ENCODE measurements around the gene SRPRB. TPM values are rescaled to one million over a fixed set of nuclear protein-coding genes. Genes with fewer than 3 reads are reported as not detected.

SRPRB gene
- polyA plus RNA-seq, 2 donors: 23.0 to 32.6 TPM

GRCh38 chr3:133833267-133833666, 27.7 kb downstream of the SRPRB start:
- Histone ChIP-seq H3K27ac (ENCODE audit: low read depth in 2 of 2, low read length in 1 of 2) (no peak overlapping the region), H3K36me3 (ENCODE audit: control insufficient read depth in 2 of 2, insufficient read depth in 2 of 2, low read length in 1 of 2) (no peaks in the 10 kb centered on the region), H3K4me3 (ENCODE audit: low read depth in 1 of 2, low read length in 2 of 2) (no peak overlapping the region), H3K27me3 (ENCODE audit: control insufficient read depth in 1 of 2, insufficient read depth in 2 of 2, low read length in 2 of 2) (no peaks in the 10 kb centered on the region), H3K9me3 (ENCODE audit: control insufficient read depth in 2 of 2, insufficient read depth in 1 of 2, low read depth in 1 of 2, low read length in 1 of 2) (no peaks in the 10 kb centered on the region), H3K4me1 (ENCODE audit: control insufficient read depth in 2 of 2, insufficient read depth in 2 of 2, low read length in 1 of 2) (no peaks in the 10 kb centered on the region)
- 88 to 89% methylated on average over 5 of the region's 5 CpGs for WGBS, 2 donors

- Histone ChIP-seq H3K4me1 (ENCODE audit: control insufficient read depth in 2 of 2, insufficient read depth in 2 of 2, low read length in 1 of 2) (no peaks in the 10 kb centered on the region), H3K9me3 (ENCODE audit: control insufficient read depth in 2 of 2, insufficient read depth in 1 of 2, low read depth in 1 of 2, low read length in 1 of 2) (no peaks in the 10 kb centered on the region), H3K27ac (ENCODE audit: low read depth in 2 of 2, low read length in 1 of 2) (no peak overlapping the region), H3K4me3 (ENCODE audit: low read depth in 1 of 2, low read length in 2 of 2) (no peak overlapping the region), H3K36me3 (ENCODE audit: control insufficient read depth in 2 of 2, insufficient read depth in 2 of 2, low read length in 1 of 2) (no peaks in the 10 kb centered on the region), H3K27me3 (ENCODE audit: control insufficient read depth in 1 of 2, insufficient read depth in 2 of 2, low read length in 2 of 2) (no peaks in the 10 kb centered on the region)
- 88 to 89% methylated on average over 13 of the region's 13 CpGs for WGBS, 2 donors
These were observed 28.4 kb downstream of the SRPRB start for GRCh38 chr3:133833880-133834620.

GRCh38 chr3:133834621-133835417, 29.2 kb downstream of the SRPRB start:
- no peaks in the 10 kb centered on the region for H3K9me3 ChIP-seq (ENCODE audit: control insufficient read depth in 2 of 2, insufficient read depth in 1 of 2, low read depth in 1 of 2, low read length in 1 of 2)
- no peak overlapping the region for H3K4me3 ChIP-seq (ENCODE audit: low read depth in 1 of 2, low read length in 2 of 2)
- 94 to 95% methylated on average over 14 of the region's 14 CpGs for WGBS, 2 donors
- H3K4me1 ChIP-seq (ENCODE audit: control insufficient read depth in 2 of 2, insufficient read depth in 2 of 2, low read length in 1 of 2): no peaks in the 10 kb centered on the region
- H3K27ac ChIP-seq (ENCODE audit: low read depth in 2 of 2, low read length in 1 of 2): no peak overlapping the region
- H3K36me3 ChIP-seq (ENCODE audit: control insufficient read depth in 2 of 2, insufficient read depth in 2 of 2, low read length in 1 of 2): no peaks in the 10 kb centered on the region
- H3K27me3 ChIP-seq (ENCODE audit: control insufficient read depth in 1 of 2, insufficient read depth in 2 of 2, low read length in 2 of 2): no peaks in the 10 kb centered on the region

GRCh38 chr3:133835418-133835743, 29.8 kb downstream of the SRPRB start:
- Histone ChIP-seq H3K36me3 (ENCODE audit: control insufficient read depth in 2 of 2, insufficient read depth in 2 of 2, low read length in 1 of 2) (no peaks in the 10 kb centered on the region), H3K27me3 (ENCODE audit: control insufficient read depth in 1 of 2, insufficient read depth in 2 of 2, low read length in 2 of 2) (no peaks in the 10 kb centered on the region), H3K4me1 (ENCODE audit: control insufficient read depth in 2 of 2, insufficient read depth in 2 of 2, low read length in 1 of 2) (no peaks in the 10 kb centered on the region), H3K27ac (ENCODE audit: low read depth in 2 of 2, low read length in 1 of 2) (no peak overlapping the region), H3K4me3 (ENCODE audit: low read depth in 1 of 2, low read length in 2 of 2) (no peak overlapping the region), H3K9me3 (ENCODE audit: control insufficient read depth in 2 of 2, insufficient read depth in 1 of 2, low read depth in 1 of 2, low read length in 1 of 2) (no peaks in the 10 kb centered on the region)
- WGBS, 2 donors: 83 to 90% methylated on average over 3 of the region's 3 CpGs

- Histone ChIP-seq H3K27ac (ENCODE audit: low read depth in 2 of 2, low read length in 1 of 2) (no peak overlapping the region), H3K9me3 (ENCODE audit: control insufficient read depth in 2 of 2, insufficient read depth in 1 of 2, low read depth in 1 of 2, low read length in 1 of 2) (no peaks in the 10 kb centered on the region), H3K4me3 (ENCODE audit: low read depth in 1 of 2, low read length in 2 of 2) (no peak overlapping the region), H3K4me1 (ENCODE audit: control insufficient read depth in 2 of 2, insufficient read depth in 2 of 2, low read length in 1 of 2) (no peaks in the 10 kb centered on the region), H3K36me3 (ENCODE audit: control insufficient read depth in 2 of 2, insufficient read depth in 2 of 2, low read length in 1 of 2) (no peaks in the 10 kb centered on the region), H3K27me3 (ENCODE audit: control insufficient read depth in 1 of 2, insufficient read depth in 2 of 2, low read length in 2 of 2) (no peaks in the 10 kb centered on the region)
- WGBS, 2 donors: 81 to 82% methylated on average over 4 of the region's 4 CpGs
These were observed 30.3 kb downstream of the SRPRB start for GRCh38 chr3:133835961-133836360.

GRCh38 chr3:133836497-133837158, 31.0 kb downstream of the SRPRB start:
- Histone ChIP-seq H3K9me3 (ENCODE audit: control insufficient read depth in 2 of 2, insufficient read depth in 1 of 2, low read depth in 1 of 2, low read length in 1 of 2) (no peaks in the 10 kb centered on the region), H3K36me3 (ENCODE audit: control insufficient read depth in 2 of 2, insufficient read depth in 2 of 2, low read length in 1 of 2) (no peaks in the 10 kb centered on the region), H3K4me1 (ENCODE audit: control insufficient read depth in 2 of 2, insufficient read depth in 2 of 2, low read length in 1 of 2) (no peaks in the 10 kb centered on the region), H3K4me3 (ENCODE audit: low read depth in 1 of 2, low read length in 2 of 2) (no peak overlapping the region), H3K27ac (ENCODE audit: low read depth in 2 of 2, low read length in 1 of 2) (no peak overlapping the region), H3K27me3 (ENCODE audit: control insufficient read depth in 1 of 2, insufficient read depth in 2 of 2, low read length in 2 of 2) (no peaks in the 10 kb centered on the region)
- 78 to 80% methylated on average over 6 of the region's 6 CpGs for WGBS, 2 donors

GRCh38 chr3:133837487-133838295, 32.1 kb downstream of the SRPRB start:
- Histone ChIP-seq H3K4me1 (ENCODE audit: control insufficient read depth in 2 of 2, insufficient read depth in 2 of 2, low read length in 1 of 2) (no peaks in the 10 kb centered on the region), H3K27me3 (ENCODE audit: control insufficient read depth in 1 of 2, insufficient read depth in 2 of 2, low read length in 2 of 2) (no peaks in the 10 kb centered on the region), H3K9me3 (ENCODE audit: control insufficient read depth in 2 of 2, insufficient read depth in 1 of 2, low read depth in 1 of 2, low read length in 1 of 2) (no peaks in the 10 kb centered on the region), H3K27ac (ENCODE audit: low read depth in 2 of 2, low read length in 1 of 2) (no peak overlapping the region), H3K4me3 (ENCODE audit: low read depth in 1 of 2, low read length in 2 of 2) (no peak overlapping the region), H3K36me3 (ENCODE audit: control insufficient read depth in 2 of 2, insufficient read depth in 2 of 2, low read length in 1 of 2) (no peaks in the 10 kb centered on the region)
- 94% methylated on average over 22 of the region's 22 CpGs for WGBS, 2 donors

- no peaks in the 10 kb centered on the region for H3K27me3 ChIP-seq (ENCODE audit: control insufficient read depth in 1 of 2, insufficient read depth in 2 of 2, low read length in 2 of 2)
- H3K4me3 ChIP-seq (ENCODE audit: low read depth in 1 of 2, low read length in 2 of 2): no peak overlapping the region
- no peak overlapping the region for H3K27ac ChIP-seq (ENCODE audit: low read depth in 2 of 2, low read length in 1 of 2)
- no peaks in the 10 kb centered on the region for H3K36me3 ChIP-seq (ENCODE audit: control insufficient read depth in 2 of 2, insufficient read depth in 2 of 2, low read length in 1 of 2)
- H3K9me3 ChIP-seq (ENCODE audit: control insufficient read depth in 2 of 2, insufficient read depth in 1 of 2, low read depth in 1 of 2, low read length in 1 of 2): no peaks in the 10 kb centered on the region
- 84 to 95% methylated on average over 4 of the region's 4 CpGs for WGBS, 2 donors
- no peaks in the 10 kb centered on the region for H3K4me1 ChIP-seq (ENCODE audit: control insufficient read depth in 2 of 2, insufficient read depth in 2 of 2, low read length in 1 of 2)
These were observed 32.7 kb downstream of the SRPRB start for GRCh38 chr3:133838296-133838789.
